Measurements from ENCODE around the gene RAD54L2.
"Not testable (repeated sequence)": the region's sequence is repeated elsewhere in the genome, so short reads cannot be mapped to it uniquely, and the experiment has no call there.

Gene RAD54L2

GRCh38 chr3:51539291-51539941 lies 897 bp downstream of the RAD54L2 start:
- no peak for DNase-seq (ENCODE audit: low read depth, low spot score)

- DNase-seq (ENCODE audit: low read depth, low spot score), result not testable (repeated sequence)
Measured at GRCh38 chr3:51542596-51542995, 4.1 kb downstream of the RAD54L2 start.

GRCh38 chr3:51544011-51544775 lies 5.7 kb downstream of the RAD54L2 start:
- no peak for DNase-seq (ENCODE audit: low read depth, low spot score)

GRCh38 chr3:51547274-51547673 lies 8.8 kb downstream of the RAD54L2 start:
- DNase-seq (ENCODE audit: low read depth, low spot score), result no peak

- DNase-seq (ENCODE audit: low read depth, low spot score), result no peak
Measured at GRCh38 chr3:51549311-51549710, 10.8 kb downstream of the RAD54L2 start.

- no peak for DNase-seq (ENCODE audit: low read depth, low spot score)
Measured at GRCh38 chr3:51550080-51550819, 11.7 kb downstream of the RAD54L2 start.

- DNase-seq (ENCODE audit: low read depth, low spot score), result no peak
Measured at GRCh38 chr3:51557993-51558392, 19.5 kb downstream of the RAD54L2 start.

- DNase-seq (ENCODE audit: low read depth, low spot score), result peak; percentile 82
Measured at GRCh38 chr3:51559411-51559888, 20.9 kb downstream of the RAD54L2 start.

- DNase-seq (ENCODE audit: low read depth, low spot score), result no peak
Measured at GRCh38 chr3:51559961-51560360, 21.4 kb downstream of the RAD54L2 start.

- DNase-seq (ENCODE audit: low read depth, low spot score), result not testable (repeated sequence)
Measured at GRCh38 chr3:51562403-51562802, 23.9 kb downstream of the RAD54L2 start.

GRCh38 chr3:51568036-51568435 lies 29.5 kb downstream of the RAD54L2 start:
- DNase-seq (ENCODE audit: low read depth, low spot score), result no peak

GRCh38 chr3:51568996-51569395 lies 30.5 kb downstream of the RAD54L2 start:
- DNase-seq (ENCODE audit: low read depth, low spot score), result no peak

GRCh38 chr3:51578238-51578637 lies 39.7 kb downstream of the RAD54L2 start:
- DNase-seq (ENCODE audit: low read depth, low spot score), result no peak

GRCh38 chr3:51580418-51580817 lies 41.9 kb downstream of the RAD54L2 start:
- DNase-seq (ENCODE audit: low read depth, low spot score), result no peak

GRCh38 chr3:51581524-51581923 lies 43.0 kb downstream of the RAD54L2 start:
- no peak for DNase-seq (ENCODE audit: low read depth, low spot score)

GRCh38 chr3:51585197-51585596 lies 46.7 kb downstream of the RAD54L2 start:
- no peak for DNase-seq (ENCODE audit: low read depth, low spot score)

GRCh38 chr3:51585871-51586270 lies 47.4 kb downstream of the RAD54L2 start:
- DNase-seq (ENCODE audit: low read depth, low spot score), result no peak
